GM18502 (cell line): ENCODE data around the gene METRNL.
"Not testable (repeated sequence)": the region's sequence is repeated elsewhere in the genome, so short reads cannot be mapped to it uniquely, and the experiment has no call there.

ENCODE experiments used
- ATAC-seq: cut with Tn5 transposase; IDR thresholded peaks from one replicate; pipeline ENCODE4 v1.9.1; 2021; ENCODE audit warnings: mild to moderate bottlenecking; ENCODE audit not compliant: unreplicated experiment, poor library complexity

The METRNL gene

GRCh38 chr17:83132251-83133081, 53.1 kb downstream of the METRNL start:
- no peak for ATAC-seq

DNA sequence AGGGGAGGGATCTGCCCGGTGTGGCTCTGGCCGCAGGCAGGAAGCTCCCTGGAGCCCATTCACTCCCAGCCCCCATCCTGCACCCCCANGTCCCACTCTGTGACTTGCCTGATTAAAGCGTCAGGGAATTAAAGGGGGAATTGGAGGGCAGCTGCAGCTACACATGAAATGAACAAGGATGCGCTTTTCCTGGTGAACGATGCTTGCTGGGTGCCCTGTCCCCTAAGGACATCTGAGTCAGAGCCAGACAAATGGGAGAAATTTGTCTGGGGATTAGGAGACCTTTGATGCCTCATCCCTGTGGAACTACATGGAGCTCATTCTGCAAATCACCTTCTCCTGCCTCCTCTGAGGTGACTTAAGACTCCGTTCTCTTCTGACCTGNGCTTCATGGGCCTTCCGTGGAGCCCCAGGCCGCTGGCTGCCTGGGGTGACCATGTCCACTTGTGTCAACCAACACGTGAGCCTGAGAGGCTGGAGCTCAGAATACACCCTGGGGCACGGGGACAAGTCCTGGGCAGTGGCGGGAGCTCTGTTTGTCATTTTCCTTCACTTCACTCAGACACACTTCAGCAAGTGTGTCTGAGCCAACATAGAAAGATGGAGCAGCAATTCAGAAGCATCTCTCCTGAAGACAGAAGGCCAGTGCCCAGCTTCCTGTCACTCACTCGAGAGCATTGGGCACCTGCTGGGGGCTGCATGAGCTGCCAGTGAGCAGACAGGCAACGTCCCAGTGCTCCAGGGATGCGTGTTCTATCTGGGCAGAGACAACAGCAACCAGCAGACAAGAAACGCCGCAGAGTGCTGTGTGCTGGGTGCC, 54.1 kb downstream of the METRNL start:
- no peak for ATAC-seq

- ATAC-seq, result not testable (repeated sequence)
Observed at GRCh38 chr17:83134456-83134855, 55.0 kb downstream of the METRNL start.

- no peak for ATAC-seq
Observed at GRCh38 chr17:83135692-83136091, 56.3 kb downstream of the METRNL start.

GRCh38 chr17:83136156-83136555, 56.7 kb downstream of the METRNL start:
- ATAC-seq, result no peak

GRCh38 chr17:83136931-83137330, 57.5 kb downstream of the METRNL start:
- ATAC-seq, result no peak

DNA sequence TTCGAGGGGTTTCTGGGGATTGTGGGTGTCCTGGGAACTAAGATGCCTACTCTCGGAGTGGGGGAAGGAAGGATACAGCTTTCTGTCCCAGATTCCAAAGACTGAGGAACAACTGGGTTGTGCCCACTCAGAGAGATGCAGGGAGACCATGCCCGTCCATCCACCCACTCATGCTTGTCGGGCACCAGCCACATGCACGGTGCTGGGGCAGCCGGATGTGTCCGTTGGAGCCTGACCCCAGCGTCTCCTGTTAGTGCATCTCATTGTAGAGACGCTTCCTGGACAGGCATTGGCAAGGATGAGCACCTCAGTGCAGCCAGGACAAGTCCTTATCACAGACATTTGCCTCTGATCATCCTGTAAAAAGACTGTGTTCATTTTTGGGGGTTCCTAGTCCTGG, 58.1 kb downstream of the METRNL start:
- no peak for ATAC-seq

- no peak for ATAC-seq
Observed at GRCh38 chr17:83138820-83139219, 59.4 kb downstream of the METRNL start.

DNA sequence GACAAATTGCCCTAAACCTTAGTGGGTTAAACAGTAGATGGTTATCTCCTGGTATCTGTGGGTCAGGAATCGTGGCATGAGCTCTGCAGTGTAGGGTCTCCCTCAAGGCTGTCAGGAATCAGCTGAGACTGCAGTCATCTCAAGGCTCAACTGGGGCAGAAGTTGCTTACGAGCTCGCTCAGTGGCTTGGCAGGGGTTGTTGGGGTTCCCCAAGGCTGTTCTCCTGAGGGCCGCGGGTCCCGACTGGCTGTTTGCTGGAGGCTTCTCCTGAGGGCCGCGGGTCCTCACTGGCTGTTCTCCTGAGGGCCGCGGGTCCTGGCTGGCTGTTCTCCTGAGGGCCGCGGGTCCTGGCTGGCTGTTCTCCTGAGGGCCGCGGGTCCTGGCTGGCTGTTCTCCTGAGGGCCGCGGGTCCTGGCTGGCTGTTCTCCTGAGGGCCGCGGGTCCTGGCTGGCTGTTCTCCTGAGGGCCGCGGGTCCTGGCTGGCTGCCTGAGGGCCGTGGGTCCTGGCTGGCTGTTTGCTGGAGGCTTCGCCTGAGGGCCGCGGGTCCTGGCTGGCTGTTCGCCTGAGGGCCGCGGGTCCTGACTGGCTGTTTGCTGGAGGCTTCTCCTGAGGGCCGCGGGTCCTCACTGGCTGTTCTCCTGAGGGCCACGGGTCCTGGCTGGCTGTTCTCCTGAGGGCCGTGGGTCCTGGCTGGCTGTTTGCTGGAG, 60.3 kb downstream of the METRNL start:
- ATAC-seq, result not testable (repeated sequence)

DNA sequence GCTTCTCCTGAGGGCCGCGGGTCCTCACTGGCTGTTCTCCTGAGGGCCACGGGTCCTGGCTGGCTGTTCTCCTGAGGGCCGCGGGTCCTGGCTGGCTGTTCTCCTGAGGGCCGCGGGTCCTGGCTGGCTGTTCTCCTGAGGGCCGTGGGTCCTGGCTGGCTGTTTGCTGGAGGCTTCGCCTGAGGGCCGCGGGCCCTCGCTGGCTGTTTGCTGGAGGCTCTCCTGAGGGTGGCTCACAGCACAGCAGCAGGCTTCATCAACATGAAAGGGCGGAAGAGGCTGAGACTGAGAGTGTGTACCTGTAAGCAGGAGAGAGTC, 60.8 kb downstream of the METRNL start:
- not testable (repeated sequence) for ATAC-seq

GRCh38 chr17:83142619-83143018, 63.2 kb downstream of the METRNL start:
- no peak for ATAC-seq

DNA sequence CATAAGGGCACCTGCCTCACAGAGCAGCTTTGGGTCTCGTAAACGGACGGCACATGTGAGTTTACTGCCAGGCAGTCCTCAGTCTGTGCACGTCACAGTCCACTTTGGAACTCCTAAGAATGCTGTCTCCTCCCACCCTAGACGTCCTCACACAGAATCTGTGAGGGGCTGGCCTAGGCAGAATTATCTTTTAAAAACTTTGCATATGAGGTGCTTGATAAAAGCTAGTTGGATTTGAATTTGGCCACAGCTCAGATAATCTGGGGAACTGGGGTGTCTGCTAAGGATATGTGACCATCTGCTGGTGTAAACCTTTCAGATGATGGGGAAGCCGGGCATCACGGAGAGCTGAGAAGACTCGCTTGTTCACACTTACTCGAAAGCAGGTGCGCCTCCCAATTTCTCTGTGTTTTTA, 64.4 kb downstream of the METRNL start:
- no peak for ATAC-seq
